Uterus (tissue), 4 donors: Measurements from ENCODE around the gene PSPC1. TPM values are rescaled to one million over a fixed set of nuclear protein-coding genes. Genes with fewer than 3 reads are reported as not detected.
"Not testable (repeated sequence)": the region's sequence is repeated elsewhere in the genome, so short reads cannot be mapped to it uniquely, and the experiment has no call there.

ENCODE experiments used
- DNase-seq, 2 donors: peaks; one replicate each; pipeline ENCODE4 v3.0.0-alpha.2; 2019 to 2020
- H3K27ac ChIP-seq, 2 donors: fragments of 200-600 bp; sonication (generic); 1 replicate in 1 of 2; 2 replicates in 1 of 2; pipeline ENCODE4 v1.5.1; 2016 to 2018
- H3K27me3 ChIP-seq, 2 donors: fragments of 200-600 bp; sonication (generic); one replicate each; pipeline ENCODE4 v1.5.1; 2018 to 2019; ENCODE audit warnings: control low read depth in 1 of 2
- H3K36me3 ChIP-seq, 2 donors: fragments of 200-600 bp; sonication (generic); one replicate each; pipeline ENCODE4 v1.5.1; 2019; ENCODE audit warnings: control low read depth in 1 of 2
- H3K4me1 ChIP-seq, 2 donors: fragments of 200-600 bp; sonication (generic); one replicate each; pipeline ENCODE4 v1.5.1; 2018 to 2019; ENCODE audit warnings: control low read depth in 1 of 2
- H3K4me3 ChIP-seq, 2 donors: fragments of 200-600 bp; sonication (generic); 1 replicate in 1 of 2; 2 replicates in 1 of 2; pipeline ENCODE4 v1.5.1; 2018 to 2019; ENCODE audit warnings: mild to moderate bottlenecking in 1 of 2
- H3K9me3 ChIP-seq, 2 donors: fragments of 200-600 bp; sonication (generic); one replicate each; pipeline ENCODE4 v1.5.1; 2019; ENCODE audit warnings: control low read depth in 1 of 2
- CTCF ChIP-seq, 4 experiments: fragments of 200-600 bp in 2 of 4; fragments of 450-650 bp in 2 of 4; sonication (generic) in 2 of 4; IDR thresholded peaks; one replicate each; pipeline ENCODE4 v1.5.1; 2016 to 2019; ENCODE audit warnings: antibody characterized with exemption in 4 of 4, mild to moderate bottlenecking in 2 of 4, moderate library complexity in 1 of 4
- POLR2A ChIP-seq, 2 donors: fragments of 450-650 bp; IDR thresholded peaks; one replicate each; pipeline ENCODE4 v1.6.1; 2016; ENCODE audit warnings: antibody characterized with exemption in 2 of 2, mild to moderate bottlenecking in 1 of 2, moderate library complexity in 1 of 2
- intact Hi-C: fragments of 100-400 bp; cut with DNase I; formaldehyde crosslinking; loops from one replicate; pipeline ENCODE4 v1.15.1; 2023; ENCODE audit warnings: low total_unique reads
- total RNA-seq, 4 donors: library from RNA; depleted of rRNA in 3 of 4; stranded (reverse); fragments of >200 nt in 3 of 4; gene quantifications; one replicate each; pipeline versions ENCODE4 v1.1.0 to v1.2.4, GENCODE V29; 2014 to 2023
- donor health status: DM: yes; HTN: yes; CAD: no.

The PSPC1 gene
- total RNA-seq, 4 donors from 2014 or later = 58.8 to 110 (median 75.5) TPM

GRCh38 chr13:19695829-19696228 lies 86.9 kb downstream of the PSPC1 start:
- TF ChIP-seq POLR2A (IDR thresholded peaks at IDR 0.05) (no peak), CTCF (IDR thresholded peaks at IDR 0.05) (no peak)
- no peaks in the 10 kb centered on the region for H3K9me3 ChIP-seq
- DNase-seq = no peak
- H3K36me3 ChIP-seq = no peaks in the 10 kb centered on the region
- no peak overlapping the region for H3K27ac ChIP-seq
- no peak overlapping the region for H3K4me3 ChIP-seq
- H3K4me1 ChIP-seq = no peaks in the 10 kb centered on the region
- no peaks in the 10 kb centered on the region for H3K27me3 ChIP-seq
- intact Hi-C loops = no loop called here

GRCh38 chr13:19695428-19695827 lies 87.3 kb downstream of the PSPC1 start:
- intact Hi-C loops = no loop called here
- TF ChIP-seq POLR2A (IDR thresholded peaks at IDR 0.05) = no peak
- no peak for TF ChIP-seq CTCF (IDR thresholded peaks at IDR 0.05)
- no peak for DNase-seq
- H3K27me3 ChIP-seq = no peaks in the 10 kb centered on the region
- H3K4me1 ChIP-seq = no peaks in the 10 kb centered on the region
- no peaks in the 10 kb centered on the region for H3K36me3 ChIP-seq
- no peaks in the 10 kb centered on the region for H3K9me3 ChIP-seq
- H3K27ac ChIP-seq = no peak overlapping the region
- no peak overlapping the region for H3K4me3 ChIP-seq

GRCh38 chr13:19691447-19691846 lies 91.3 kb downstream of the PSPC1 start:
- H3K36me3 ChIP-seq, H3K4me3 ChIP-seq, H3K4me1 ChIP-seq, H3K9me3 ChIP-seq, intact Hi-C loops, H3K27ac ChIP-seq, H3K27me3 ChIP-seq, DNase-seq: not testable (repeated sequence)

GRCh38 chr13:19685437-19685836 lies 97.3 kb downstream of the PSPC1 start:
- no peak for TF ChIP-seq CTCF (IDR thresholded peaks at IDR 0.05)
- TF ChIP-seq POLR2A (IDR thresholded peaks at IDR 0.05) = no peak

GRCh38 chr13:19685034-19685433 lies 97.7 kb downstream of the PSPC1 start:
- intact Hi-C loops = no loop called here
- Histone ChIP-seq H3K27me3 (no peaks in the 10 kb centered on the region), H3K36me3 (no peaks in the 10 kb centered on the region), H3K27ac (no peak overlapping the region), H3K9me3 (no peaks in the 10 kb centered on the region), H3K4me1 (no peaks in the 10 kb centered on the region), H3K4me3 (no peak overlapping the region)
- no peak for DNase-seq
- no peak for TF ChIP-seq POLR2A (IDR thresholded peaks at IDR 0.05)
- TF ChIP-seq CTCF (IDR thresholded peaks at IDR 0.05) = no peak

More at GRCh38 chr13:19685437-19685836, 97.3 kb downstream of the PSPC1 start:
- H3K4me3 ChIP-seq = no peak overlapping the region
- intact Hi-C loops = no loop called here
- H3K27ac ChIP-seq = no peak overlapping the region
- H3K27me3 ChIP-seq = no peaks in the 10 kb centered on the region
- H3K36me3 ChIP-seq = no peaks in the 10 kb centered on the region
- no peak for DNase-seq
- no peaks in the 10 kb centered on the region for H3K9me3 ChIP-seq
- H3K4me1 ChIP-seq = no peaks in the 10 kb centered on the region

- Histone ChIP-seq H3K27me3 (no peaks in the 10 kb centered on the region), H3K27ac (no peak overlapping the region), H3K36me3 (no peaks in the 10 kb centered on the region), H3K9me3 (no peaks in the 10 kb centered on the region), H3K4me1 (no peaks in the 10 kb centered on the region), H3K4me3 (no peak overlapping the region)
- TF ChIP-seq CTCF (IDR thresholded peaks at IDR 0.05) (no peak), POLR2A (IDR thresholded peaks at IDR 0.05) (no peak)
- intact Hi-C loops = no loop called here
- no peak for DNase-seq
Measured at GRCh38 chr13:19681517-19681916, 101.2 kb downstream of the PSPC1 start.
